Peyer's patch (tissue), 4 donors: ENCODE results near the gene OR10K2. TPM values are rescaled to one million over a fixed set of nuclear protein-coding genes. Genes with fewer than 3 reads are reported as not detected.
"Not testable (repeated sequence)": the region's sequence is repeated elsewhere in the genome, so short reads cannot be mapped to it uniquely, and the experiment has no call there.

Source experiments
- DNase-seq, 3 donors: peaks; one replicate each; pipeline ENCODE4 v3.0.0-alpha.2; 2017 to 2019
- H3K27ac ChIP-seq, 4 donors: fragments of 200-600 bp; sonication (generic); one replicate each; pipeline ENCODE4 v1.5.1; 2016 to 2019
- H3K27me3 ChIP-seq, 2 donors: fragments of 200-600 bp; sonication (generic); one replicate each; pipeline ENCODE4 v1.5.1; 2019
- H3K36me3 ChIP-seq, 3 donors: fragments of 200-600 bp; sonication (generic); one replicate each; pipeline ENCODE4 v1.5.1; 2016 to 2019
- H3K4me1 ChIP-seq, 4 donors: fragments of 200-600 bp; sonication (generic); one replicate each; pipeline ENCODE4 v1.5.1; 2016 to 2019
- H3K4me3 ChIP-seq, 4 donors: fragments of 200-600 bp; sonication (generic); 1 replicate in 3 of 4; 2 replicates in 1 of 4; pipeline ENCODE4 v1.5.1; 2016 to 2019; ENCODE audit warnings: mild to moderate bottlenecking in 1 of 4
- H3K9me3 ChIP-seq, 4 donors: fragments of 200-600 bp; sonication (generic); one replicate each; pipeline ENCODE4 v1.5.1; 2016 to 2019; ENCODE audit warnings: mild to moderate bottlenecking in 1 of 4
- POLR2A ChIP-seq, 2 donors: fragments of 450-650 bp; IDR thresholded peaks; one replicate each; pipeline ENCODE4 v1.5.1; 2017; ENCODE audit warnings: antibody characterized with exemption in 2 of 2, mild to moderate bottlenecking in 2 of 2, moderate library complexity in 2 of 2
- total RNA-seq, 4 donors: library from RNA; depleted of rRNA; stranded (reverse); fragments of >200 nt; gene quantifications; one replicate each; pipeline ENCODE4 v1.1.0, GENCODE V29; 2016
- TF ChIP-seq, protein P1 (sequence below), 6 experiments: fragments of 450-650 bp in 4 of 6; fragments of 200-600 bp in 2 of 6; sonication (generic) in 1 of 6; IDR thresholded peaks; one replicate each; pipeline ENCODE4 v1.5.1; 2017 to 2019; ENCODE audit warnings: antibody characterized with exemption in 6 of 6, mild to moderate bottlenecking in 3 of 6, moderate library complexity in 1 of 6

Gene OR10K2
- total RNA-seq, 4 donors from 2014 or later: not detected

DNA sequence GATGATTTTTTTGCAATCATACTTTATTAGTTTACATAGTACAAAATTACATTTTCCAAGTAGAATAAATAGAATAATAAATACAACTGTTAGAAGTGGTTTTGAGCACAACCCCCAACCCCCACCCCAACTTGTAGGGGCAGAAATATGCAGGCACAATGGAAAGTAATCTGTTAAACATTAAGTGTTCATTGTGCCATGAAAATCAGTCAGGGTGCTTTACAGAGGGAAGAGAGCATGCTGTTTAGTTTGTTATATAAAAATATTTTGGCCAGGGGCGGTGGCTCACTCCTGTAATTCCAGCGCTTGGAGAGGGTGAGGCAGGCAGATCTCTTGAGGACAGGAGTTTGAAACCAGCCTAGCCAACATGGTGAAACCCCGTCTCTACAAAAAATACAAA lies 29.4 kb downstream of the OR10K2 start:
- H3K4me1 ChIP-seq: no peaks in the 10 kb centered on the region
- H3K27ac ChIP-seq: no peak overlapping the region
- no peaks in the 10 kb centered on the region for H3K27me3 ChIP-seq
- H3K9me3 ChIP-seq: no peaks in the 10 kb centered on the region
- H3K4me3 ChIP-seq: no peak overlapping the region
- no peak for DNase-seq
- no peaks in the 10 kb centered on the region for H3K36me3 ChIP-seq
- TF ChIP-seq, protein P1, sequence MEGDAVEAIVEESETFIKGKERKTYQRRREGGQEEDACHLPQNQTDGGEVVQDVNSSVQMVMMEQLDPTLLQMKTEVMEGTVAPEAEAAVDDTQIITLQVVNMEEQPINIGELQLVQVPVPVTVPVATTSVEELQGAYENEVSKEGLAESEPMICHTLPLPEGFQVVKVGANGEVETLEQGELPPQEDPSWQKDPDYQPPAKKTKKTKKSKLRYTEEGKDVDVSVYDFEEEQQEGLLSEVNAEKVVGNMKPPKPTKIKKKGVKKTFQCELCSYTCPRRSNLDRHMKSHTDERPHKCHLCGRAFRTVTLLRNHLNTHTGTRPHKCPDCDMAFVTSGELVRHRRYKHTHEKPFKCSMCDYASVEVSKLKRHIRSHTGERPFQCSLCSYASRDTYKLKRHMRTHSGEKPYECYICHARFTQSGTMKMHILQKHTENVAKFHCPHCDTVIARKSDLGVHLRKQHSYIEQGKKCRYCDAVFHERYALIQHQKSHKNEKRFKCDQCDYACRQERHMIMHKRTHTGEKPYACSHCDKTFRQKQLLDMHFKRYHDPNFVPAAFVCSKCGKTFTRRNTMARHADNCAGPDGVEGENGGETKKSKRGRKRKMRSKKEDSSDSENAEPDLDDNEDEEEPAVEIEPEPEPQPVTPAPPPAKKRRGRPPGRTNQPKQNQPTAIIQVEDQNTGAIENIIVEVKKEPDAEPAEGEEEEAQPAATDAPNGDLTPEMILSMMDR (IDR thresholded peaks at IDR 0.05): no peak
- TF ChIP-seq POLR2A (IDR thresholded peaks at IDR 0.05): no peak

DNA sequence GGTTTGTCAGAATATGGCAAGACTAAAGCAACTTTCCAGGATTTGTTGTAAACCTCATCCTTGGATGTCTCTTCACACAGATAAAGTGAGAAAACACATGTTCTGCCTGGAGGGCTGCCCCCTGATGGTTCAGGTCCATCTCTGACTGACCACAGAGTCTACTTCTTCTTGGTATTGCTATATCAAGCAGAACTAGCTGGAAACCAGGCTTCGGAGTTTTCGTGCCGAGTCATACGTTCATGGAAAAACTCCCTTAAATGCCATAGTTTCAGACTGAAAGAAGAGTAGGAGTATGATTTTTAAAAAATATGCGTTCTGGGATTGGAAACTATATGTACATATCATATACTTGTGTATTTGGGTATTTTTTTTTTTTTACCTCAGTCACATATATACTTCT lies 32.6 kb downstream of the OR10K2 start:
- no peak for DNase-seq
- Histone ChIP-seq H3K9me3 (no peaks in the 10 kb centered on the region), H3K4me1 (no peaks in the 10 kb centered on the region), H3K27me3 (no peaks in the 10 kb centered on the region), H3K4me3 (no peak overlapping the region), H3K36me3 (no peaks in the 10 kb centered on the region), H3K27ac (no peak overlapping the region)
- TF ChIP-seq, protein P1 (IDR thresholded peaks at IDR 0.05): no peak
- TF ChIP-seq POLR2A (IDR thresholded peaks at IDR 0.05): no peak

DNA sequence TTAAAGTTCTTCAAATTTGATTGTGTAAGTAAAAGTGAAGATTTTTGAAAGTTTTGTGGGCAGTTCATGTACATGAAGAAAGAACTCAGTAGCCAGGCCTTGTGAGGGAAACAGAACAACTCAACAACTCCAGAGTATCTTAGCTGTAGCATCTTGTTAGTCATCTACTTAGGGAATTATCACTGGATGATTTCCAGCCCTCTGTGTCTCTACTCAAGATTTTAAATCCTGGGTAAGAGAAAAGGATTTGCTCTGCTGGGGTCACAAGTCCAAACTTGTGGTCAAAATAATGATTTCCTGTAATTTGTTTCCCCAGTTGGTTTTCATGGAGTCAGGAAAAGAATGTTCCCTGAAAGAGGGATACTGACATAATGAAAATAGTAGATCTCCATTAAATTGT lies 34.9 kb downstream of the OR10K2 start:
- no peaks in the 10 kb centered on the region for H3K9me3 ChIP-seq
- H3K36me3 ChIP-seq: no peaks in the 10 kb centered on the region
- DNase-seq: no peak
- no peak for TF ChIP-seq POLR2A (IDR thresholded peaks at IDR 0.05)
- TF ChIP-seq, protein P1 (IDR thresholded peaks at IDR 0.05): no peak
- H3K4me3 ChIP-seq: no peak overlapping the region
- H3K27me3 ChIP-seq: no peaks in the 10 kb centered on the region
- H3K27ac ChIP-seq: no peak overlapping the region
- no peaks in the 10 kb centered on the region for H3K4me1 ChIP-seq

- Histone ChIP-seq H3K9me3 (no peaks in the 10 kb centered on the region), H3K36me3 (no peaks in the 10 kb centered on the region), H3K4me1 (no peaks in the 10 kb centered on the region), H3K4me3 (no peak overlapping the region), H3K27ac (no peak overlapping the region), H3K27me3 (no peaks in the 10 kb centered on the region)
- no peak for DNase-seq
- TF ChIP-seq, protein P1 (IDR thresholded peaks at IDR 0.05): no peak
- no peak for TF ChIP-seq POLR2A (IDR thresholded peaks at IDR 0.05)
Measured at GRCh38 chr1:158390331-158390730, 35.7 kb downstream of the OR10K2 start.

DNA sequence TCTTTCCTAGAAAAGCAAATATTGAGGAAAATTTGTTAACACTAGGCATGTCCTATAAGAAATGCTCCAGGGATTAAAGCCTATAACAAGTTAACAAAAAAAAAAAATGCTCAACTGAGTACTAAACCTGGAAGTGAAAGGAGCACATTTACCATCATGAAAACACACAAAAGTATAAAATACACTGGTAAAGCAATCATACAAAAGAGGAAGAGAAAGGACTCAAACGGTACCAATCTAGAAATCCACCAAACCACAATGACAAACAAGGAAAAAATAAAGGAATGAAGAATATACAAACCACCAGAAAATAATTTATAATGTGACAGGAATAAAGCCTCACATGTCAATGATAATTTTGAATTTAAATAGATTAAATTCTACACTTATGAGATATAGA lies 51.2 kb downstream of the OR10K2 start:
- no peaks in the 10 kb centered on the region for H3K4me1 ChIP-seq
- no peak overlapping the region for H3K4me3 ChIP-seq
- TF ChIP-seq, protein P1 (IDR thresholded peaks at IDR 0.05): no peak
- no peak for TF ChIP-seq POLR2A (IDR thresholded peaks at IDR 0.05)
- peaks cover 0 to 5% of the 10 kb centered on the region in 2 donors for H3K27me3 ChIP-seq
- no peak for DNase-seq
- no peaks in the 10 kb centered on the region for H3K36me3 ChIP-seq
- H3K27ac ChIP-seq: no peak overlapping the region
- no peaks in the 10 kb centered on the region for H3K9me3 ChIP-seq

DNA sequence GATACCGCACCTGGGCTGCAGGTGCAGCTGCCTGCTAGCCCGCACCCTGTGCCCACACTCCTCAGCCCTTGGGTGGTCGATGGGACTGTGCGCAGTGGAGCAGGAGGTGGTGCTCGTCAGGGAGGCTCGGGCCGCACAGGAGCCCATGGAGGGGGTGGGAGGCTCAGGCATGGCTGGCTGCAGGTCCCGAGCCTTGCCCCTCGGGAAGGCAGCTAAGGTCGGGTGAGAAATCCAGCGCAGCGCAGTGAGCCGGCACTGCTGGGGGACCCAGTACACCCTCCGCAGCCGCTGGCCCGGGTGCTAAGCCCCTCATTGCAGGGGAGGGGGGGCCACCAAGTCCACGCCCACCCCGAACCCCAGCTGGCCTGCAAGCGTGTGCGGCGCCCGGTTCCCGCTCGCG lies 51.9 kb downstream of the OR10K2 start:
- H3K4me3 ChIP-seq, H3K27ac ChIP-seq, H3K9me3 ChIP-seq, DNase-seq, H3K36me3 ChIP-seq, H3K27me3 ChIP-seq, H3K4me1 ChIP-seq: not testable (repeated sequence)
